Measurements from ENCODE around the gene SLU7. TPM values are rescaled to one million over a fixed set of nuclear protein-coding genes. Genes with fewer than 3 reads are reported as not detected.

SLU7 gene
- total RNA-seq, 1 experiment from 2014 or later: 33.3 TPM

- no TSS peak for BruUV-seq (replicated peaks)
- ChIA-PET CTCF (interaction anchor here (0.9 kb wide), 1 partner anchor 10 kb away, joined by 6 read pairs; no protein-coding TSS in a partner anchor), POLR2A (ENCODE audit: unreplicated experiment) (no interaction called here)
- Histone ChIP-seq H3K9me2 (replicated peaks; ENCODE audit: low read length) (no peaks in the 10 kb centered on the region), H2AFZ (ENCODE audit: low read length) (no peak overlapping the region), H3K4me1 (ENCODE audit: insufficient read depth, low read length) (no peaks in the 10 kb centered on the region), H3K27ac (ENCODE audit: low read length) (no peak overlapping the region), H4K20me1 (ENCODE audit: low read length) (no peaks in the 10 kb centered on the region), H3K79me2 (ENCODE audit: low read length) (no peaks in the 10 kb centered on the region), H3K9ac (ENCODE audit: low read length) (no peak overlapping the region), H3F3A (ENCODE audit: low read length, unreplicated experiment) (no peaks in the 10 kb centered on the region), H3K27me3 (ENCODE audit: low read length) (no peaks in the 10 kb centered on the region), H3K4me3 (ENCODE audit: low read length) (no peak overlapping the region), H3K4me2 (ENCODE audit: low read length) (no peak overlapping the region), H3K36me3 (ENCODE audit: low read depth, low read length) (no peaks in the 10 kb centered on the region), H3K9me3 (ENCODE audit: low read length) (no peaks in the 10 kb centered on the region)
- intact Hi-C loops (cut with micrococcal nuclease): no loop called here
- no peak for DNase-seq
- TF ChIP-seq EZH2 (IDR thresholded peaks at IDR 0.05; ENCODE audit: low read length, unreplicated experiment) (no peak), EZH2phosphoT487 (IDR thresholded peaks at IDR 0.05; ENCODE audit: borderline replicate concordance, low read length) (no peak)
- ATAC-seq: no peak
Observed at GRCh38 chr5:160449458-160449857, 30.6 kb upstream of the SLU7 start.

DNA sequence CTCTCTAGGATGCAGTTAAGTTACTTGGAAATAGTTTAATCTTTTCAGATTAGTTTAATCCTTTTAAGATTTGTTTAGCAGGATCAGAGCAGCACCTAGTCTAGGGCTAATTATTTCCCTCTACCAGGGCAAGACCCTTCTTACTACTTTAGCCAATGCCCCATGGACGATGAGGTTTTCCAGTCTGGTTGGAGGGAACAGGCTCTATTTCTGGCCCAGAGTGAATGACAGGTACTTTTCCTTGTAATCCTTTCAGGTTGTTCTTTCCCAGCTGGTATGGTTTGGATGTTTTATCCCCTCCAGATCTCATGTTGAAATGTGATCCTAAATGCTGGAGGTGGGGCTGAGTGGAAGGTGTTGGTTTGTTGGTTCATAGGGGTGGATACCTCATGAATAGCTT lies 30.0 kb upstream of the SLU7 start:
- H3F3A ChIP-seq (ENCODE audit: low read length, unreplicated experiment): no peaks in the 10 kb centered on the region
- ATAC-seq (no peak), DNase-seq (no peak)
- H3K9me3 ChIP-seq (ENCODE audit: low read length): no peaks in the 10 kb centered on the region
- no peak overlapping the region for H3K4me2 ChIP-seq (ENCODE audit: low read length)
- H3K36me3 ChIP-seq (ENCODE audit: low read depth, low read length): no peaks in the 10 kb centered on the region
- H3K9me2 ChIP-seq (replicated peaks; ENCODE audit: low read length): no peaks in the 10 kb centered on the region
- H3K9ac ChIP-seq (ENCODE audit: low read length): no peak overlapping the region
- no peak overlapping the region for H3K4me3 ChIP-seq (ENCODE audit: low read length)
- no peaks in the 10 kb centered on the region for H3K27me3 ChIP-seq (ENCODE audit: low read length)
- H3K27ac ChIP-seq (ENCODE audit: low read length): no peak overlapping the region
- no peak overlapping the region for H2AFZ ChIP-seq (ENCODE audit: low read length)
- POLR2A ChIA-PET (ENCODE audit: unreplicated experiment): no interaction called here
- no peaks in the 10 kb centered on the region for H3K79me2 ChIP-seq (ENCODE audit: low read length)
- intact Hi-C loops (cut with micrococcal nuclease): no loop called here
- BruUV-seq (replicated peaks): no TSS peak
- CTCF ChIA-PET: interaction anchor here (0.9 kb wide), 1 partner anchor 9 kb away, joined by 6 read pairs; no protein-coding TSS in a partner anchor
- H4K20me1 ChIP-seq (ENCODE audit: low read length): no peaks in the 10 kb centered on the region
- no peak for TF ChIP-seq EZH2 (IDR thresholded peaks at IDR 0.05; ENCODE audit: low read length, unreplicated experiment)
- TF ChIP-seq EZH2phosphoT487 (IDR thresholded peaks at IDR 0.05; ENCODE audit: borderline replicate concordance, low read length): no peak
- no peak for TF ChIP-seq CTCF (conservative IDR thresholded peaks at IDR 0.05; ENCODE audit: low read depth, low read length)
- no peaks in the 10 kb centered on the region for H3K4me1 ChIP-seq (ENCODE audit: insufficient read depth, low read length)

DNA sequence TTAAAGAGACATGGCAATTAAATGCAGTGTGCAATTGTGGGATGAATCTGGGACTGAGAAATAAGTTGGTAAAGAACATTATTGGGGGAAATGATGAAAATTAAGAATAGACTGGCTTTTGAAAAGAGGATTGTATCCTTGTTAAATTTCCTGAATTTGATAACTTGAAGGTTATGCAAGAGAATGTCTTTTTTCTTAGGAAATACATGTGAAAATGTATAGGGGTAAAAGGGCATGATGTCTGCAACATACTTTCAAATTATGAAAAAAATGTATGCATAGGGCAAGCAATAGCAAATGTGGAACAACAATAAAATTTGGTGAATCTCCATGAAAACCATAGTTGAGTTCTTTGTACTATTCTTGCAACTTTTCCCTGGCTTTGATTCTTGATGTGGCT lies 26.9 kb upstream of the SLU7 start:
- H3K9me3 ChIP-seq (ENCODE audit: low read length): no peaks in the 10 kb centered on the region
- no peaks in the 10 kb centered on the region for H3F3A ChIP-seq (ENCODE audit: low read length, unreplicated experiment)
- no peaks in the 10 kb centered on the region for H3K9me2 ChIP-seq (replicated peaks; ENCODE audit: low read length)
- no TSS peak for BruUV-seq (replicated peaks)
- no peaks in the 10 kb centered on the region for H3K79me2 ChIP-seq (ENCODE audit: low read length)
- ChIA-PET CTCF (no interaction called here), POLR2A (ENCODE audit: unreplicated experiment) (no interaction called here)
- no peaks in the 10 kb centered on the region for H3K4me1 ChIP-seq (ENCODE audit: insufficient read depth, low read length)
- intact Hi-C loops (cut with micrococcal nuclease): no loop called here
- H3K27me3 ChIP-seq (ENCODE audit: low read length): no peaks in the 10 kb centered on the region
- ATAC-seq: no peak
- no peak overlapping the region for H3K4me2 ChIP-seq (ENCODE audit: low read length)
- no peak for TF ChIP-seq EZH2 (IDR thresholded peaks at IDR 0.05; ENCODE audit: low read length, unreplicated experiment)
- no peak for DNase-seq
- H3K27ac ChIP-seq (ENCODE audit: low read length): no peak overlapping the region
- no peak overlapping the region for H2AFZ ChIP-seq (ENCODE audit: low read length)
- no peak overlapping the region for H3K4me3 ChIP-seq (ENCODE audit: low read length)
- no peak overlapping the region for H3K9ac ChIP-seq (ENCODE audit: low read length)
- H3K36me3 ChIP-seq (ENCODE audit: low read depth, low read length): no peaks in the 10 kb centered on the region
- H4K20me1 ChIP-seq (ENCODE audit: low read length): no peaks in the 10 kb centered on the region

GRCh38 chr5:160445132-160445531 lies 26.3 kb upstream of the SLU7 start:
- H3K9ac ChIP-seq (ENCODE audit: low read length): no peak overlapping the region
- no peaks in the 10 kb centered on the region for H3K9me3 ChIP-seq (ENCODE audit: low read length)
- no peaks in the 10 kb centered on the region for H3K36me3 ChIP-seq (ENCODE audit: low read depth, low read length)
- no peaks in the 10 kb centered on the region for H3K4me1 ChIP-seq (ENCODE audit: insufficient read depth, low read length)
- CTCF ChIA-PET: no interaction called here
- no peaks in the 10 kb centered on the region for H3K9me2 ChIP-seq (replicated peaks; ENCODE audit: low read length)
- H3K27me3 ChIP-seq (ENCODE audit: low read length): no peaks in the 10 kb centered on the region
- no peaks in the 10 kb centered on the region for H4K20me1 ChIP-seq (ENCODE audit: low read length)
- no peak overlapping the region for H3K27ac ChIP-seq (ENCODE audit: low read length)
- intact Hi-C loops (cut with micrococcal nuclease): no loop called here
- no peak overlapping the region for H2AFZ ChIP-seq (ENCODE audit: low read length)
- no peak for ATAC-seq
- POLR2A ChIA-PET (ENCODE audit: unreplicated experiment): no interaction called here
- TF ChIP-seq EZH2phosphoT487 (IDR thresholded peaks at IDR 0.05; ENCODE audit: borderline replicate concordance, low read length) (no peak), EZH2 (IDR thresholded peaks at IDR 0.05; ENCODE audit: low read length, unreplicated experiment) (no peak), CTCF (conservative IDR thresholded peaks at IDR 0.05; ENCODE audit: low read depth, low read length) (no peak)
- no peaks in the 10 kb centered on the region for H3K79me2 ChIP-seq (ENCODE audit: low read length)
- BruUV-seq (replicated peaks): no TSS peak
- no peak for DNase-seq
- no peak overlapping the region for H3K4me2 ChIP-seq (ENCODE audit: low read length)
- no peaks in the 10 kb centered on the region for H3F3A ChIP-seq (ENCODE audit: low read length, unreplicated experiment)
- no peak overlapping the region for H3K4me3 ChIP-seq (ENCODE audit: low read length)

Data from PC-3 (cell line).